Colon (tissue), 2 donors: ENCODE measurements around the gene HOXB5.

Source experiments
- FAIRE-seq: peaks from 2 replicates; lab custom pipeline; 2012; peaks lifted over from hg19 to GRCh38; lab: Jason Lieb, UNC
- donor health status: control.
- donor health status: control.

The HOXB5 gene

GRCh38 chr17:48629411-48629759 is 35.8 kb upstream of the HOXB5 start:
- no peak for FAIRE-seq

- FAIRE-seq: no peak
Observed at GRCh38 chr17:48628649-48629410, 35.3 kb upstream of the HOXB5 start.

GRCh38 chr17:48627623-48628521 is 34.3 kb upstream of the HOXB5 start:
- no peak for FAIRE-seq

GRCh38 chr17:48627118-48627597 is 33.6 kb upstream of the HOXB5 start:
- no peak for FAIRE-seq

- FAIRE-seq: no peak
Observed at GRCh38 chr17:48626245-48627117, 32.9 kb upstream of the HOXB5 start, which contains the start of gene HOXB9. Gene HOXB9 (minus strand): TSS chr17:48626358. CDS start chr17:48626269, 89 bp downstream.

GRCh38 chr17:48625495-48626244 is 32.1 kb upstream of the HOXB5 start:
- FAIRE-seq: no peak

GRCh38 chr17:48624544-48625494 is 31.2 kb upstream of the HOXB5 start:
- FAIRE-seq: no peak

GRCh38 chr17:48624118-48624517 is 30.5 kb upstream of the HOXB5 start:
- no peak for FAIRE-seq

- no peak for FAIRE-seq
Observed at GRCh38 chr17:48623583-48623982, 30.0 kb upstream of the HOXB5 start.

- no peak for FAIRE-seq
Observed at GRCh38 chr17:48622857-48623256, 29.3 kb upstream of the HOXB5 start.

GRCh38 chr17:48621410-48622392 is 28.1 kb upstream of the HOXB5 start:
- FAIRE-seq: no peak

GRCh38 chr17:48620461-48621139 is 27.0 kb upstream of the HOXB5 start:
- no peak for FAIRE-seq

GRCh38 chr17:48619826-48620449 is 26.4 kb upstream of the HOXB5 start:
- no peak for FAIRE-seq

- peak; percentile 24 for FAIRE-seq
Observed at GRCh38 chr17:48618256-48618896, 24.8 kb upstream of the HOXB5 start.

- FAIRE-seq: no peak
Observed at GRCh38 chr17:48617471-48618255, 24.1 kb upstream of the HOXB5 start.

GRCh38 chr17:48616717-48617470 is 23.3 kb upstream of the HOXB5 start:
- no peak for FAIRE-seq
